ENCODE measurements around the gene TNNC1. TPM values are rescaled to one million over a fixed set of nuclear protein-coding genes. Genes with fewer than 3 reads are reported as not detected.

The TNNC1 gene
- total and polyA plus RNA-seq, 9 of the 15 experiments (the other 6 are each of a cell fraction or from before 2014, with no cell fraction given), result 0.08 to 0.85 (median 0.42) TPM; not detected in 4

- H3K9me1 ChIP-seq (ENCODE audit: control insufficient read depth, insufficient read depth, low read length), result no peaks in the 10 kb centered on the region
- DNase-seq (ENCODE audit: extremely low read depth in 1 of 4, low spot score in 3 of 4), result no peak
- H2AFZ ChIP-seq (ENCODE audit: low read depth, low read length), result no peak overlapping the region
- no peak for ATAC-seq
- no peaks in the 10 kb centered on the region for H3K79me2 ChIP-seq (ENCODE audit: control insufficient read depth, insufficient read depth, low read length)
- ChIA-PET CTCF (ENCODE audit: low intra/inter-chr PET ratio) (no interaction called here), POLR2A (interaction anchor here (1.3 kb wide), 1 partner anchor 32 kb away, joined by 4 read pairs; no protein-coding TSS in a partner anchor)
- in situ Hi-C loops (cut with MboI) (no loop called here), intact Hi-C loops (cut with micrococcal nuclease) (no loop called here)
- WGBS (ENCODE audit: insufficient coverage, low coverage, missing lambda C conversion rate), result 80% methylated on average over 11 of the region's 14 CpGs
- H3K9ac ChIP-seq (ENCODE audit: insufficient read depth in 1 of 2, low read depth in 2 of 2, low read length in 2 of 2), result no peak overlapping the region
- no peaks in the 10 kb centered on the region for H3K27me3 ChIP-seq (ENCODE audit: control insufficient read depth in 2 of 2, insufficient read depth in 2 of 2, low read length in 2 of 2)
- peaks cover 62% of the 10 kb centered on the region; the same call in 2 of the 3 replicates for H3K36me3 ChIP-seq (ENCODE audit: control insufficient read depth, insufficient read depth, low read length)
- BruUV-seq (replicated peaks), result no TSS peak
- H3K4me1 ChIP-seq (replicated peaks in 1 of 2; ENCODE audit: control insufficient read depth in 2 of 2, insufficient read depth in 2 of 2, low read length in 2 of 2), result peaks cover 0 to 9% of the 10 kb centered on the region in 2 experiments; a peak in 2 of 5 replicates
- no peak for TF ChIP-seq SFPQ (IDR thresholded peaks at IDR 0.05; ENCODE audit: low read depth, low read length)
- no peak for TF ChIP-seq ZNF197 (CRISPR knock-in tag; IDR thresholded peaks at IDR 0.05; ENCODE audit: low read depth)
- TF ChIP-seq SREBF2 (CRISPR knock-in tag; IDR thresholded peaks at IDR 0.05), result no peak
- TF ChIP-seq PBX2 (CRISPR knock-in tag; IDR thresholded peaks at IDR 0.05; ENCODE audit: low read depth), result no peak
- TF ChIP-seq PBX2 (tag; conservative IDR thresholded peaks at IDR 0.05; ENCODE audit: low read depth), result no peak
- TF ChIP-seq, protein P1, sequence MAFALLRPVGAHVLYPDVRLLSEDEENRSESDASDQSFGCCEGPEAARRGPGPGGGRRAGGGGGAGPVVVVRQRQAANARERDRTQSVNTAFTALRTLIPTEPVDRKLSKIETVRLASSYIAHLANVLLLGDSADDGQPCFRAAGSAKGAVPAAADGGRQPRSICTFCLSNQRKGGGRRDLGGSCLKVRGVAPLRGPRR (CRISPR knock-in tag; IDR thresholded peaks at IDR 0.05), result no peak
- H3K4me2 ChIP-seq (ENCODE audit: insufficient read depth, low read length), result no peak overlapping the region
- no peaks in the 10 kb centered on the region for H3K9me3 ChIP-seq (replicated peaks; ENCODE audit: control insufficient read depth, insufficient read depth, low read depth, low read length)
- no peaks in the 10 kb centered on the region for H4K20me1 ChIP-seq (replicated peaks; ENCODE audit: control insufficient read depth, insufficient read depth, low read length)
- no peak for FAIRE-seq
- no peak overlapping the region for H3K4me3 ChIP-seq
- H3K27ac ChIP-seq (ENCODE audit: extremely low read depth, low read depth, low read length), result no peak overlapping the region
These were observed 18.6 kb upstream of the TNNC1 start for GRCh38 chr3:52472239-52473000.

Data from K562 (cell line).